NCI-H2227 treated with DMSO at 0.1 percent for 48 hours (cell line): ENCODE measurements around the gene NR4A3.
A peak's percentile ranks its signal among the peaks of the same experiment; 100 is the strongest.

Experiments used
- DNase-seq: peaks from one replicate; lab custom pipeline; 2025; lab: John Stamatoyannopoulos, UW

Gene NR4A3

GRCh38 chr9:99878651-99879050, 57.0 kb downstream of the NR4A3 start:
- DNase-seq: no peak

- DNase-seq: no peak
Observed at GRCh38 chr9:99881769-99882168, 60.1 kb downstream of the NR4A3 start.

- DNase-seq: no peak
Observed at GRCh38 chr9:99885747-99886146, 64.1 kb downstream of the NR4A3 start.

- DNase-seq: no peak
Observed at GRCh38 chr9:99889120-99889519, 67.4 kb downstream of the NR4A3 start.

GRCh38 chr9:99894826-99895225, 73.1 kb downstream of the NR4A3 start:
- DNase-seq: no peak

GRCh38 chr9:99895510-99895909, 73.8 kb downstream of the NR4A3 start:
- no peak for DNase-seq

GRCh38 chr9:99896119-99896518, 74.4 kb downstream of the NR4A3 start:
- DNase-seq: no peak

GRCh38 chr9:99903393-99903792, 81.7 kb downstream of the NR4A3 start:
- DNase-seq: no peak

- DNase-seq: no peak
Observed at GRCh38 chr9:99905833-99906402, 84.2 kb downstream of the NR4A3 start.

- peak; percentile 53 for DNase-seq
Observed at GRCh38 chr9:99906403-99907207, 84.9 kb downstream of the NR4A3 start, which contains the start of gene STX17. TSS of gene STX17 (plus strand) at chr9:99906654. CDS start at chr9:99915240, 8,586 bp downstream.

- DNase-seq: no peak
Observed at GRCh38 chr9:99907208-99907532, 85.5 kb downstream of the NR4A3 start.

- no peak for DNase-seq
Observed at GRCh38 chr9:99911600-99911999, 89.9 kb downstream of the NR4A3 start.
